Skin epidermis (tissue), 12 donors: ENCODE data around the gene HOXD13.

Source experiments
- H3K27ac ChIP-seq, 21 experiments: fragments of 200-600 bp; sonication (generic) in 11 of 21; one replicate each; pipeline ENCODE4 v1.5.0; 2020; ENCODE audit warnings: mild to moderate bottlenecking in 3 of 21, inconsistent platforms in 2 of 21, moderate library complexity in 2 of 21
- H3K4me3 ChIP-seq, 7 experiments: fragments of 200-600 bp; sonication (generic) in 2 of 7; one replicate each; pipeline ENCODE4 v1.5.0; 2020; ENCODE audit warnings: inconsistent platforms in 2 of 7, mild to moderate bottlenecking in 2 of 7, moderate library complexity in 1 of 7

The HOXD13 gene

GRCh38 chr2:176092270-176093144 lies at the start of gene HOXD13:
HOXD13 (plus strand) TSS chr2:176092721; CDS start chr2:176092891, 170 bp downstream.
- peak within 1 kb of the TSS in 6 of 7 experiments; percentile 11 to 37 (median 26) for H3K4me3 ChIP-seq
- H3K27ac ChIP-seq = no peak within 1 kb of the TSS

GRCh38 chr2:176056406-176056805 lies 36.1 kb upstream of the HOXD13 start:
- Histone ChIP-seq H3K4me3 (no peak overlapping the region), H3K27ac (no peak overlapping the region)

GRCh38 chr2:176063958-176064357 lies 28.6 kb upstream of the HOXD13 start:
- H3K4me3 ChIP-seq = no peak overlapping the region

GRCh38 chr2:176066645-176067588 lies 25.6 kb upstream of the HOXD13 start:
- Histone ChIP-seq H3K27ac (no peak overlapping the region), H3K4me3 (peak overlapping the region in 2 of 7 experiments; percentile 5 to 24)

More at GRCh38 chr2:176063958-176064357, 28.6 kb upstream of the HOXD13 start:
- no peak overlapping the region for H3K27ac ChIP-seq

GRCh38 chr2:176067589-176068418 lies 24.7 kb upstream of the HOXD13 start:
- H3K27ac ChIP-seq = no peak overlapping the region
- H3K4me3 ChIP-seq = peak overlapping the region in 2 of 7 experiments; percentile 5 to 24

- no peak overlapping the region for H3K27ac ChIP-seq
- H3K4me3 ChIP-seq = no peak overlapping the region
Measured at GRCh38 chr2:176068419-176068832, 24.1 kb upstream of the HOXD13 start.

GRCh38 chr2:176071330-176072291 lies 20.9 kb upstream of the HOXD13 start:
- Histone ChIP-seq H3K27ac (no peak overlapping the region), H3K4me3 (no peak overlapping the region)

- no peak overlapping the region for H3K4me3 ChIP-seq
- no peak overlapping the region for H3K27ac ChIP-seq
Measured at GRCh38 chr2:176072292-176072669, 20.2 kb upstream of the HOXD13 start.

GRCh38 chr2:176072951-176073904 lies 19.3 kb upstream of the HOXD13 start:
- H3K4me3 ChIP-seq = no peak overlapping the region

GRCh38 chr2:176074919-176075425 lies 17.5 kb upstream of the HOXD13 start:
- Histone ChIP-seq H3K4me3 (no peak overlapping the region), H3K27ac (no peak overlapping the region)

More at GRCh38 chr2:176072951-176073904, 19.3 kb upstream of the HOXD13 start:
- H3K27ac ChIP-seq = no peak overlapping the region

- Histone ChIP-seq H3K27ac (no peak overlapping the region), H3K4me3 (no peak overlapping the region)
Measured at GRCh38 chr2:176075481-176075880, 17.0 kb upstream of the HOXD13 start.

- H3K4me3 ChIP-seq = no peak overlapping the region
- H3K27ac ChIP-seq = no peak overlapping the region
Measured at GRCh38 chr2:176076063-176076462, 16.5 kb upstream of the HOXD13 start.

- Histone ChIP-seq H3K4me3 (no peak overlapping the region), H3K27ac (no peak overlapping the region)
Measured at GRCh38 chr2:176076796-176077195, 15.7 kb upstream of the HOXD13 start.

- H3K27ac ChIP-seq = no peak overlapping the region
- no peak overlapping the region for H3K4me3 ChIP-seq
Measured at GRCh38 chr2:176078541-176079284, 13.8 kb upstream of the HOXD13 start.

- no peak overlapping the region for H3K27ac ChIP-seq
- no peak overlapping the region for H3K4me3 ChIP-seq
Measured at GRCh38 chr2:176079285-176079830, 13.2 kb upstream of the HOXD13 start.
